HepG2 (cell line): Measurements from ENCODE around the gene SEMA4C. TPM values are rescaled to one million over a fixed set of nuclear protein-coding genes. Genes with fewer than 3 reads are reported as not detected.

ENCODE experiments used
- ARNTL ChIP-seq: sonication (generic); formaldehyde crosslinking; IDR thresholded peaks from 2 replicates; pipeline ENCODE4 v1.4.0; 2020; ENCODE audit warnings: mild to moderate bottlenecking, missing genetic modification reagents
- BCL6 ChIP-seq: IDR thresholded peaks from 2 replicates; pipeline ENCODE4 v1.6.1; 2016; ENCODE audit warnings: missing genetic modification reagents, missing compliant biosample characterization
- CAMTA2 ChIP-seq: sonication (generic); formaldehyde crosslinking; IDR thresholded peaks from 2 replicates; pipeline ENCODE4 v1.4.0; 2020; ENCODE audit warnings: mild to moderate bottlenecking, missing genetic modification reagents, borderline replicate concordance
- CREB1 ChIP-seq, 2 experiments: fragments of 450-650 bp in 1 of 2; IDR thresholded peaks; 2 replicates each; pipeline ENCODE4 v1.6.1; 2016 to 2017; ENCODE audit warnings: control low read depth in 1 of 2, mild to moderate bottlenecking in 1 of 2, missing compliant biosample characterization in 1 of 2, missing genetic modification characterization in 1 of 2
- MAFF ChIP-seq: IDR thresholded peaks from 2 replicates; pipeline ENCODE4 v1.6.1; 2011; ENCODE audit warnings: low read depth, low read length, improper control_type of control experiment
- MXD4 ChIP-seq: IDR thresholded peaks from 2 replicates; pipeline ENCODE4 v1.6.1; 2016; ENCODE audit warnings: mild to moderate bottlenecking, missing biosample characterization, missing genetic modification reagents
- NFE2 ChIP-seq: sonication (generic); formaldehyde crosslinking; IDR thresholded peaks from 2 replicates; pipeline ENCODE4 v1.4.0; 2020; ENCODE audit warnings: missing genetic modification reagents
- NR1H2 ChIP-seq: sonication (generic); formaldehyde crosslinking; IDR thresholded peaks from 2 replicates; pipeline ENCODE4 v1.8.1; 2022; ENCODE audit warnings: low read depth, missing genetic modification reagents, borderline replicate concordance
- PHF21A ChIP-seq: sonication (generic); formaldehyde crosslinking; IDR thresholded peaks from 2 replicates; pipeline ENCODE4 v1.5.0; 2020; ENCODE audit warnings: mild to moderate bottlenecking, missing genetic modification reagents
- REPIN1 ChIP-seq: sonication (generic); formaldehyde crosslinking; IDR thresholded peaks from 2 replicates; pipeline ENCODE4 v1.8.0; 2022; ENCODE audit warnings: missing genetic modification reagents, low read depth, mild to moderate bottlenecking, borderline replicate concordance
- ZNF225 ChIP-seq: sonication (generic); formaldehyde crosslinking; IDR thresholded peaks from 2 replicates; pipeline ENCODE4 v1.4.0; 2020; ENCODE audit warnings: mild to moderate bottlenecking, missing genetic modification reagents
- ZNF33B ChIP-seq: sonication (generic); formaldehyde crosslinking; IDR thresholded peaks from 2 replicates; pipeline ENCODE4 v1.5.1; 2020; ENCODE audit warnings: mild to moderate bottlenecking, missing genetic modification reagents
- polyA plus RNA-seq, 8 experiments: library from polyadenylated mRNA; depleted of rRNA in 3 of 8; stranded (reverse) in 7 of 8; unstranded in 1 of 8; fragments of >200 nt; fragmentation: Illumina TruSeq in 4 of 8; extraction: Trizol in 4 of 8; gene quantifications; 2 replicates each; pipeline versions ENCODE4 v1.2.1 to v1.2.3, GENCODE V29; 2011 to 2016; ENCODE audit warnings: low read depth in 4 of 8, missing spikeins in 1 of 8, mixed read lengths in 1 of 8; ENCODE audit not compliant: insufficient read depth in 1 of 8
- total RNA-seq, 5 experiments: library from RNA; depleted of rRNA; stranded (reverse); fragments of >200 nt; fragmentation: Illumina TruSeq; extraction: Trizol; gene quantifications; 2 replicates each; pipeline ENCODE4 v1.2.3, GENCODE V29; 2016; ENCODE audit warnings: low read depth in 1 of 5
- TF ChIP-seq, protein P1 (sequence below): sonication (generic); formaldehyde crosslinking; IDR thresholded peaks from 2 replicates; pipeline ENCODE4 v1.5.1; 2020; ENCODE audit warnings: missing genetic modification reagents, mild to moderate bottlenecking, borderline replicate concordance
- TF ChIP-seq, protein P2 (sequence below): sonication (generic); formaldehyde crosslinking; IDR thresholded peaks from 2 replicates; pipeline ENCODE4 v1.4.0; 2020; ENCODE audit warnings: missing genetic modification reagents
- TF ChIP-seq, protein P3 (sequence below): sonication (generic); formaldehyde crosslinking; IDR thresholded peaks from 2 replicates; pipeline ENCODE4 v1.8.0; 2022; ENCODE audit warnings: missing genetic modification reagents, low read depth, mild to moderate bottlenecking, borderline replicate concordance
- TF ChIP-seq, protein P4 (sequence below), 2 experiments: fragments of 450-650 bp in 1 of 2; sonication (generic) in 1 of 2; formaldehyde crosslinking; IDR thresholded peaks; 2 replicates each; pipeline versions ENCODE4 v1.5.0 to v1.8.0; 2020 to 2022; ENCODE audit warnings: mild to moderate bottlenecking in 1 of 2, missing genetic modification reagents in 1 of 2
- TF ChIP-seq, protein P5 (sequence below): sonication (generic); formaldehyde crosslinking; IDR thresholded peaks from 2 replicates; pipeline ENCODE4 v1.9.0; 2022; ENCODE audit warnings: missing genetic modification reagents, mild to moderate bottlenecking, borderline replicate concordance

The SEMA4C gene
- total and polyA plus RNA-seq, 2 of the 13 experiments (the other 11 are each of a cell fraction or from before 2014, with no cell fraction given) = 25.9 to 46.6 TPM

DNA sequence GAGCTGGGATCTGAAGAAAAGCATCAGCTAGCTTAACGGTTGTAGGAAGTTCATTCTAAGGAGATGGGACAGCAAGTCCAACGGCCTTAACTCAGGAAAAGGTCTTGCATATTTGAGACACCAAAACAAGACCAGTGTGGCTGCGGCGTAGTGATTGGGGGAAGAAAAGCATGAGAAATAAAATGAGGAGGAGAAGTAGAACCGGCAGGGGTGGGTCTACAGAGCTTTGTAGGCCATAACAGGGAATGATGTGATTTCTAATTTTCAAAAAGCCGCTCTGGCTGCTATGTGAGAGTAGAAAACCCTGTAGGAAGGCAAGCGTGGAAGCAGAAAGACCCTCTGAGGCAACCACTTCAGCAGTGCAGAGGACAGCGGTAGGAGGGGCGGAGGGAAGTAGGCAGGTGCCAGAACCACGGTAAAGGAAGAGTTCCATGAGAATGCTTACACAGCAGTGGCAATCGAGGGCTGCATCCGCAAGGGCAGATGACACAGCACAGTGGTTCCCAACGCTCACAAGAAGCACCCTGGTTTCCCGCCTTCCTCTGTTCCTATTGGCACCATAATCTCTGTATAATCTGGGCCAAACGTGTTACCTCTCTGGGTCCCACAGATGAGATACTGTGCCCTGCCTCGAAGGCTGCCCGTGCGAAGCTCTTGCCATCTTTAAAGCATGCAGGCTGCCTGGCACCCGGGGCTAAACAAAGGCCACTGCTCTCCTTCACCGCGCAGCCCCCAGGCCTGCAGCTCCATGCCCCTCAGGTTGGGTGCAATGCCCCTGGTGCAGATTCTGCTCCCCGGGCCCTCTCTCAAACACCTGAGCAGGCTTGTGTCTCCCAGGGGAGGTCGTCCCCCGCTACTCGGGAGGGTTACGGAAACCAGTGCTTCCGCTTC, 12.9 kb downstream of the SEMA4C start (continued):
- TF ChIP-seq, protein P1, sequence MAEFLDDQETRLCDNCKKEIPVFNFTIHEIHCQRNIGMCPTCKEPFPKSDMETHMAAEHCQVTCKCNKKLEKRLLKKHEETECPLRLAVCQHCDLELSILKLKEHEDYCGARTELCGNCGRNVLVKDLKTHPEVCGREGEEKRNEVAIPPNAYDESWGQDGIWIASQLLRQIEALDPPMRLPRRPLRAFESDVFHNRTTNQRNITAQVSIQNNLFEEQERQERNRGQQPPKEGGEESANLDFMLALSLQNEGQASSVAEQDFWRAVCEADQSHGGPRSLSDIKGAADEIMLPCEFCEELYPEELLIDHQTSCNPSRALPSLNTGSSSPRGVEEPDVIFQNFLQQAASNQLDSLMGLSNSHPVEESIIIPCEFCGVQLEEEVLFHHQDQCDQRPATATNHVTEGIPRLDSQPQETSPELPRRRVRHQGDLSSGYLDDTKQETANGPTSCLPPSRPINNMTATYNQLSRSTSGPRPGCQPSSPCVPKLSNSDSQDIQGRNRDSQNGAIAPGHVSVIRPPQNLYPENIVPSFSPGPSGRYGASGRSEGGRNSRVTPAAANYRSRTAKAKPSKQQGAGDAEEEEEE (CRISPR knock-in tag) = 0 out of 2 replicates have a peak, but pooled peaks have one; percentile 32
- no peak for TF ChIP-seq NR1H2 (CRISPR knock-in tag)
- TF ChIP-seq, protein P2, sequence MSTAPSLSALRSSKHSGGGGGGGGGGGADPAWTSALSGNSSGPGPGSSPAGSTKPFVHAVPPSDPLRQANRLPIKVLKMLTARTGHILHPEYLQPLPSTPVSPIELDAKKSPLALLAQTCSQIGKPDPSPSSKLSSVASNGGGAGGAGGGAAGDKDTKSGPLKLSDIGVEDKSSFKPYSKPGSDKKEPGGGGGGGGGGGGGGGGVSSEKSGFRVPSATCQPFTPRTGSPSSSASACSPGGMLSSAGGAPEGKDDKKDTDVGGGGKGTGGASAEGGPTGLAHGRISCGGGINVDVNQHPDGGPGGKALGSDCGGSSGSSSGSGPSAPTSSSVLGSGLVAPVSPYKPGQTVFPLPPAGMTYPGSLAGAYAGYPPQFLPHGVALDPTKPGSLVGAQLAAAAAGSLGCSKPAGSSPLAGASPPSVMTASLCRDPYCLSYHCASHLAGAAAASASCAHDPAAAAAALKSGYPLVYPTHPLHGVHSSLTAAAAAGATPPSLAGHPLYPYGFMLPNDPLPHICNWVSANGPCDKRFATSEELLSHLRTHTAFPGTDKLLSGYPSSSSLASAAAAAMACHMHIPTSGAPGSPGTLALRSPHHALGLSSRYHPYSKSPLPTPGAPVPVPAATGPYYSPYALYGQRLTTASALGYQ = no peak
- TF ChIP-seq, protein P3, sequence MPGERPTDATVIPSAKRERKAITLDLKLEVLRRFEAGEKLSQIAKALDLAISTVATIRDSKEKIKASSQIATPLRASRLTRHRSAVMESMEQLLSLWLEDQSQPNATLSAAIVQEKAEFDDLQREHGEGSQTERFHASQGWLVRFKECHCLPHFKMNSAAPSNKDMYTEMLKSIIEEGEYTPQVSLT (CRISPR knock-in tag) = no peak
- 0 out of 2 replicates have a peak, but pooled peaks have one; percentile 57 for TF ChIP-seq ARNTL
- 0 out of 2 replicates have a peak, but pooled peaks have one; percentile 37 for TF ChIP-seq CAMTA2 (CRISPR knock-in tag)
- 0 out of 2 replicates have a peak, but pooled peaks have one; percentile 6 for TF ChIP-seq PHF21A (CRISPR knock-in tag)
- no peak for TF ChIP-seq MXD4 (CRISPR knock-in tag)
- TF ChIP-seq REPIN1 (CRISPR knock-in tag) = no peak
- no peak for TF ChIP-seq ZNF225 (CRISPR knock-in tag)
- TF ChIP-seq CREB1 (IDR thresholded peaks at IDR 0.05) = no peak
- no peak for TF ChIP-seq CREB1 (CRISPR knock-in tag; IDR thresholded peaks at IDR 0.05)
- TF ChIP-seq, protein P4, sequence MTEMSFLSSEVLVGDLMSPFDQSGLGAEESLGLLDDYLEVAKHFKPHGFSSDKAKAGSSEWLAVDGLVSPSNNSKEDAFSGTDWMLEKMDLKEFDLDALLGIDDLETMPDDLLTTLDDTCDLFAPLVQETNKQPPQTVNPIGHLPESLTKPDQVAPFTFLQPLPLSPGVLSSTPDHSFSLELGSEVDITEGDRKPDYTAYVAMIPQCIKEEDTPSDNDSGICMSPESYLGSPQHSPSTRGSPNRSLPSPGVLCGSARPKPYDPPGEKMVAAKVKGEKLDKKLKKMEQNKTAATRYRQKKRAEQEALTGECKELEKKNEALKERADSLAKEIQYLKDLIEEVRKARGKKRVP (CRISPR knock-in tag; IDR thresholded peaks at IDR 0.05) = 0 out of 4 replicates have a peak, but pooled peaks of 1 of the 2 experiments have one; percentile 20
- TF ChIP-seq, protein P5, sequence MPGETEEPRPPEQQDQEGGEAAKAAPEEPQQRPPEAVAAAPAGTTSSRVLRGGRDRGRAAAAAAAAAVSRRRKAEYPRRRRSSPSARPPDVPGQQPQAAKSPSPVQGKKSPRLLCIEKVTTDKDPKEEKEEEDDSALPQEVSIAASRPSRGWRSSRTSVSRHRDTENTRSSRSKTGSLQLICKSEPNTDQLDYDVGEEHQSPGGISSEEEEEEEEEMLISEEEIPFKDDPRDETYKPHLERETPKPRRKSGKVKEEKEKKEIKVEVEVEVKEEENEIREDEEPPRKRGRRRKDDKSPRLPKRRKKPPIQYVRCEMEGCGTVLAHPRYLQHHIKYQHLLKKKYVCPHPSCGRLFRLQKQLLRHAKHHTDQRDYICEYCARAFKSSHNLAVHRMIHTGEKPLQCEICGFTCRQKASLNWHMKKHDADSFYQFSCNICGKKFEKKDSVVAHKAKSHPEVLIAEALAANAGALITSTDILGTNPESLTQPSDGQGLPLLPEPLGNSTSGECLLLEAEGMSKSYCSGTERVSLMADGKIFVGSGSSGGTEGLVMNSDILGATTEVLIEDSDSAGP (CRISPR knock-in tag) = no peak
- TF ChIP-seq ZNF33B (CRISPR knock-in tag) = 0 out of 2 replicates have a peak, but pooled peaks have one; percentile 3
- no peak for TF ChIP-seq BCL6
- 0 out of 2 replicates have a peak, but pooled peaks have one; percentile 32 for TF ChIP-seq NFE2
- TF ChIP-seq MAFF = peak; percentile 68
